Activated CD8-positive, alpha-beta memory T cell treated with anti-CD3 and anti-CD28 coated beads, Interleukin-2, amount 50 U/mL, for 4 hours (primary cell): ENCODE data around the gene GZMM.

Experiments
- DNase-seq: peaks from one replicate; pipeline ENCODE4 v3.0.0-alpha.2; 2020

GZMM gene

GRCh38 chr19:543910-544608, at the start of gene GZMM:
Gene GZMM (plus strand): TSS chr19:544053. CDS start chr19:544072, 19 bp downstream.
- DNase-seq, result peak; percentile 77

GRCh38 chr19:494171-495080, 49.4 kb upstream of the GZMM start:
- DNase-seq, result no peak

- DNase-seq, result no peak
Observed at GRCh38 chr19:495081-495401, 48.8 kb upstream of the GZMM start.

- DNase-seq, result no peak
Observed at GRCh38 chr19:495402-496111, 48.3 kb upstream of the GZMM start.

- DNase-seq, result no peak
Observed at GRCh38 chr19:496112-496665, 47.7 kb upstream of the GZMM start, which contains the start of gene MADCAM1. Gene MADCAM1 (plus strand): TSS chr19:496486. CDS start chr19:496500, 14 bp downstream.

GRCh38 chr19:496986-497385, 46.9 kb upstream of the GZMM start:
- no peak for DNase-seq

GRCh38 chr19:497491-497868, 46.4 kb upstream of the GZMM start:
- DNase-seq, result no peak

- no peak for DNase-seq
Observed at GRCh38 chr19:497869-498510, 45.9 kb upstream of the GZMM start.

- DNase-seq, result no peak
Observed at GRCh38 chr19:498511-498891, 45.4 kb upstream of the GZMM start.

GRCh38 chr19:498977-499623, 44.8 kb upstream of the GZMM start:
- no peak for DNase-seq

- no peak for DNase-seq
Observed at GRCh38 chr19:501646-502045, 42.2 kb upstream of the GZMM start.

GRCh38 chr19:504616-505015, 39.2 kb upstream of the GZMM start:
- no peak for DNase-seq

GRCh38 chr19:506404-507285, 37.2 kb upstream of the GZMM start:
- peak; percentile 88 for DNase-seq

- DNase-seq, result peak; percentile 82
Observed at GRCh38 chr19:507286-508203, 36.3 kb upstream of the GZMM start, which contains the start of gene TPGS1. Gene TPGS1 (plus strand): TSS chr19:507497. CDS start chr19:507507, 10 bp downstream.

- DNase-seq, result no peak
Observed at GRCh38 chr19:508204-509150, 35.4 kb upstream of the GZMM start.

- DNase-seq, result peak; percentile 93
Observed at GRCh38 chr19:510606-511100, 33.2 kb upstream of the GZMM start.

- peak; percentile 82 for DNase-seq
Observed at GRCh38 chr19:511101-511851, 32.6 kb upstream of the GZMM start.
